Lower leg skin (tissue), 4 donors: ENCODE measurements around the gene POFUT1. TPM values are rescaled to one million over a fixed set of nuclear protein-coding genes. Genes with fewer than 3 reads are reported as not detected.

Experiments used
- DNase-seq, 2 donors: peaks; one replicate each; pipeline ENCODE4 v3.0.0-alpha.2; 2019; ENCODE audit warnings: low spot score in 2 of 2
- H3K4me3 ChIP-seq: fragments of 200-600 bp; sonication (generic); 2 replicates; pipeline ENCODE4 v1.5.1; 2017; ENCODE audit warnings: mild to moderate bottlenecking, low read depth; ENCODE audit not compliant: poor library complexity, severe bottlenecking
- POLR2A ChIP-seq, 2 donors: fragments of 450-650 bp; IDR thresholded peaks; one replicate each; pipeline ENCODE4 v1.6.1; 2016 to 2017; ENCODE audit warnings: antibody characterized with exemption in 2 of 2, mild to moderate bottlenecking in 1 of 2, moderate library complexity in 1 of 2
- WGBS, 2 donors: methylation state at CpG; one replicate each; pipeline ENCODE4 v1.1.5; 2018; 5-methylcytosine and 5-hydroxymethylcytosine counted together
- intact Hi-C: fragments of 100-400 bp; cut with DNase I; formaldehyde crosslinking; loops from one replicate; pipeline ENCODE4 v1.15.0; 2023; ENCODE audit warnings: low total_unique reads
- total RNA-seq, 4 donors: library from RNA; depleted of rRNA; stranded (reverse); fragments of >200 nt; gene quantifications; one replicate each; pipeline ENCODE4 v1.1.0, GENCODE V29; 2016
- TF ChIP-seq, protein P1 (sequence below), 3 donors: fragments of 450-650 bp; IDR thresholded peaks; one replicate each; pipeline ENCODE4 v1.5.1; 2016; ENCODE audit warnings: antibody characterized with exemption in 3 of 3, mild to moderate bottlenecking in 3 of 3, moderate library complexity in 2 of 3

Gene POFUT1
- 10 to 100 TPM; 15.6 to 29.7 (median 21.6) TPM for total RNA-seq

DNA sequence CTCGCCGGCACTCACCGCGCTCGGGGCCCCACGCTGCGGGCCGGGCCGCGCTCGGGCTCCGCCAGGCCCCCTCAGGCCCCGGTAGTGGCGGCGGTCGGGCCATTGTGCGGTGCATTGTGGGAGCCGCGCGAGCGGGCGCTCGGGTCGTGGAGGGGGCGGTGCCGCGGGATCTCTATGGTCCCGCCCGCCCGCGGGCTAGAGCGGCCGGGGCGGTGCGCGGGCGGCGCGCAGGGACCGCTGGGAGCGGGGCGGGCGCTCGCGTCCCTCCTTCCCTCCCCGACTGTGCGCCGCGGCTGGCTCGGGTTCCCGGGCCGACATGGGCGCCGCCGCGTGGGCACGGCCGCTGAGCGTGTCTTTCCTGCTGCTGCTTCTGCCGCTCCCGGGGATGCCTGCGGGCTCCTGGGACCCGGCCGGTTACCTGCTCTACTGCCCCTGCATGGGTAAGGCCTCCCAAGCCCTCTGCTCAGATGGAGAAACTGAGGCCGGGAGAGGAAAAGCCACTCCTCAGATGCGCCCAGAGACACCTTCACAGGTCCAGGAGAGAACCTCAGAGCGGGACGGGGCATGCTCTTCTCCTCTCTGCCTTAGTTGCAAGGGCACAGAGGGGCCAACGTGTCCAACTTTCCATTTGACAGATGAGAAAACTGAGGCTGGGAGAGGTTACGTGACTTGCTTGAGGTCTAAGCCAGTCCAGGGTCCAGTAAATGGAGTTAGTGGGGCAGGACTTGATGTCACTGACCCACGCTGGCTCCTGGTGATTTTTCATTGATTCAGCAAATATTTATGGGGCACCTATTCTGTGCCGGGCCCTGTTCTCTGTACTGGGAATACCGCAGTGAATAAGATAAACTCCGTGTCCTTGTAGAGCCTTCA is at the start of gene POFUT1, which contains the start of gene PLAGL2:
TSS of gene POFUT1 (plus strand) at position 255 of the 873 bp plus-strand sequence. CDS start at position 317, 62 bp downstream.
TSS of gene PLAGL2 (minus strand) at position 118 of the 873 bp plus-strand sequence. CDS start 5,565 bp downstream, outside the sequence.
- peak; percentile 82 to 96 for DNase-seq
- 1 to 2% methylated on average over 24 to 32 of the region's 74 CpGs for WGBS, 2 donors
- H3K4me3 ChIP-seq, result peak within 1 kb of the TSS; percentile 83
- intact Hi-C loops, result no loop called here
- TF ChIP-seq POLR2A (IDR thresholded peaks at IDR 0.05), result no peak
- TF ChIP-seq, protein P1, sequence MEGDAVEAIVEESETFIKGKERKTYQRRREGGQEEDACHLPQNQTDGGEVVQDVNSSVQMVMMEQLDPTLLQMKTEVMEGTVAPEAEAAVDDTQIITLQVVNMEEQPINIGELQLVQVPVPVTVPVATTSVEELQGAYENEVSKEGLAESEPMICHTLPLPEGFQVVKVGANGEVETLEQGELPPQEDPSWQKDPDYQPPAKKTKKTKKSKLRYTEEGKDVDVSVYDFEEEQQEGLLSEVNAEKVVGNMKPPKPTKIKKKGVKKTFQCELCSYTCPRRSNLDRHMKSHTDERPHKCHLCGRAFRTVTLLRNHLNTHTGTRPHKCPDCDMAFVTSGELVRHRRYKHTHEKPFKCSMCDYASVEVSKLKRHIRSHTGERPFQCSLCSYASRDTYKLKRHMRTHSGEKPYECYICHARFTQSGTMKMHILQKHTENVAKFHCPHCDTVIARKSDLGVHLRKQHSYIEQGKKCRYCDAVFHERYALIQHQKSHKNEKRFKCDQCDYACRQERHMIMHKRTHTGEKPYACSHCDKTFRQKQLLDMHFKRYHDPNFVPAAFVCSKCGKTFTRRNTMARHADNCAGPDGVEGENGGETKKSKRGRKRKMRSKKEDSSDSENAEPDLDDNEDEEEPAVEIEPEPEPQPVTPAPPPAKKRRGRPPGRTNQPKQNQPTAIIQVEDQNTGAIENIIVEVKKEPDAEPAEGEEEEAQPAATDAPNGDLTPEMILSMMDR (IDR thresholded peaks at IDR 0.05), result no peak

DNA sequence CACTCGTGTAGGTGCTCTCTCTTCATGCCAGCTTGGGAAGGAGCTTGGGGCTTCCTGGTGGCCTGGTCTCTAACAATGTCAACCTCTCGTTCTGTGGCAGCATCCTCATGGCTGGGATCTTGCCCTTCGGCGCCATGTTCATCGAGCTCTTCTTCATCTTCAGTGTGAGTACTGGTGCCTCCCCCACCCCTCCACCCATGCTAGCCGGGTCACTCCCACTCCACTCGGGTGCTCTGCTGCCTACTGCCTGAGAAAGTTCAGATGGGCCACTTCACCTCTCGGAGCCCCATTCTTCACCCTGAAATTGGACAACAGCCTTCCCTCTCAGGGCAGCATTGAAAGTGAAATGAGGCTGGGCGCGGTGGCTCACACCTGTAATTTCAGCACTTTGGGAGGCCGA is 49.3 kb upstream of the POFUT1 start:
- 91 to 99% methylated on average over 11 of the region's 11 CpGs for WGBS, 2 donors
- intact Hi-C loops, result no loop called here
- H3K4me3 ChIP-seq, result no peak overlapping the region
- no peak for TF ChIP-seq POLR2A (IDR thresholded peaks at IDR 0.05)
- TF ChIP-seq, protein P1 (IDR thresholded peaks at IDR 0.05), result no peak
- no peak for DNase-seq

DNA sequence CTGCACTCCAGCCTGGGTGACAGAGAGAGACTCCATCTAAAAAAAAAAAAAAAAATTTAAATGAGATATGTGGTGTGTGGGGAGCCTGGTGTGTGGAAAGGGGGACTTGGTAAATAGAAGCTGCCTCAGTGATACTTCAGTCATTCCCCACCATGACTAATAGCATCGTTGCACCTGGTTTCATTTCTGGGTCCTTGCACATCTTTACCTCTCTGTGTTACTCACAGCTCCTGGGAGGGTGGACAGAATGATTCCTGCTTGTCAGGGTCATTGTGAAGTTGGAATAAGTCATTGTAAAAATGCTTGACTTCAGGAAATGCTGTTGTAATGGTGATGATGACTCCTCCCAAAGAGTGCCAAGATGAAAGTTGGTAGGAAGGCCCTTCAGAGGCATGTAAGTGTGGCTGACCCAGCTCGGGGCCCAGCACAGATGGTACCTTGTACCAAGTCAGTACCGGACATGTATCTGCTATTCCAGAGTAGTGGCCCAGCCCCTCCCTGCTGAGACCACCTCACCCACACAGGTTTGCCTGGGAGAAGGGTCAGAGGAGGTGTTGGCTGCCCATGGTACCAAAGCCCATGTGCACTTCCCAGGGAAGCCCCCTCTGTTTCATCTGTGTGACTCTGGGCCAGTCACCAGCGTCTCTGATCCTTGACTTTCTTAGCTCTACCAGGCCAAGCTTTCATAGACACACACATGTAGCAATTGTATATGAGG is 48.6 kb upstream of the POFUT1 start:
- no peak overlapping the region for H3K4me3 ChIP-seq
- DNase-seq, result no peak
- WGBS, 2 donors, result 94 to 99% methylated on average over 4 of the region's 4 CpGs
- intact Hi-C loops, result no loop called here
- TF ChIP-seq, protein P1 (IDR thresholded peaks at IDR 0.05), result no peak

DNA sequence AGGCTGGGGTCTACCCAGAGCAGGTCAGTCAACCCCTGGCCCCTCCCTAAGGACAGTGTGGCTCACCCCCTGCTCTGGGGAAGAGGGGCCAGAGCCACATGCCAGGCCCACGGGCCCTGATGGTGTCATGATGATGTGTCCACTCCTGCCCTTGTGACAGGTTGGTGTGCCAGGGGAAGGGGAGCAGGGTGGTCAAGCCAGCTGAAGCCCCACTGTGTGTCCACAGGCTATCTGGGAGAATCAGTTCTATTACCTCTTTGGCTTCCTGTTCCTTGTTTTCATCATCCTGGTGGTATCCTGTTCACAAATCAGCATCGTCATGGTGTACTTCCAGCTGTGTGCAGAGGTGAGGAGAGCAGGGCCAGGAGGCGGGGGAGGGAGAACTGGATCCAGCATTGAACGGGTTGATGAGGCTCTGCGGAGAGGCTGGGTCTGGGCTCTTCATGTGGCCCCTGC is 47.9 kb upstream of the POFUT1 start:
- DNase-seq, result no peak
- intact Hi-C loops, result no loop called here
- no peak overlapping the region for H3K4me3 ChIP-seq
- 76 to 95% methylated on average over 5 of the region's 5 CpGs for WGBS, 2 donors
- TF ChIP-seq POLR2A (IDR thresholded peaks at IDR 0.05), result no peak
- TF ChIP-seq, protein P1 (IDR thresholded peaks at IDR 0.05), result no peak

DNA sequence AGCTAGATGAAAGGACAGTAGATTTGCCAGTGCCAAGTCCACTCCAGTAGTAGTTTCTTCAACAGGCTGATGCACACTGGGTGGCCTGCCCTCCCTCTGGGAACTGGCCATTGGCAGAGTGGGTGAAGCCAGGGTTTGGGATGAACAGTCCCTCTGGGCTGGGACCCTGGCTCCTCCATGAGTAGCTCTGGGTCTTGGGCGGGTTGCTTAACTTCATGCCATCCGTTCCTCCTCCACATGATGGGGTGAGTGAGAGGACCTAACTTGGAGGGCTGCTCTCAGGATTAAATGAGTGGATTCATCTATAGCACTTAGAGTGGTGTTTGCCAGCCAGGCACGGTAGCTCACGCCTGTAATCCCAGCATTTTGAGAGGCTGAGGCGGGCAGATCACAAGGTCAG is 47.3 kb upstream of the POFUT1 start:
- 93 to 94% methylated on average over 5 of the region's 5 CpGs for WGBS, 2 donors
- intact Hi-C loops, result no loop called here

More for the DNA sequence above, 47.3 kb upstream of the POFUT1 start:
- DNase-seq, result no peak
- TF ChIP-seq, protein P1 (IDR thresholded peaks at IDR 0.05), result no peak
- TF ChIP-seq POLR2A (IDR thresholded peaks at IDR 0.05), result no peak
- H3K4me3 ChIP-seq, result no peak overlapping the region
